Measurements from ENCODE around the gene ABCA2. TPM values are rescaled to one million over a fixed set of nuclear protein-coding genes. Genes with fewer than 3 reads are reported as not detected.

The ABCA2 gene
- total RNA-seq, 6 donors from 2014 or later = 14.7 to 49.2 (median 29.6) TPM

- Histone ChIP-seq H3K27me3 (no peaks in the 10 kb centered on the region), H3K27ac (peak overlapping the region in 2 of 4 donors; percentile 15 to 18), H3K4me3 (no peak overlapping the region), H3K36me3 (no peaks in the 10 kb centered on the region), H3K9me3 (no peaks in the 10 kb centered on the region), H3K4me1 (peaks cover 7 to 28% (median 17%) of the 10 kb centered on the region in 4 donors)
- TF ChIP-seq POLR2AphosphoS5 (IDR thresholded peaks at IDR 0.05) (no peak), CTCF (IDR thresholded peaks at IDR 0.05) (no peak)
- DNase-seq (peak in 1 of 2 donors; percentile 77), ATAC-seq (ENCODE audit: low FRiP score in 2 of 2) (peak in 1 of 2 donors; percentile 47)
- 73 to 80% methylated on average over 7 to 21 of the region's 23 CpGs for WGBS, 2 donors
These were observed 66.6 kb downstream of the ABCA2 start for GRCh38 chr9:136961279-136962065.

DNA sequence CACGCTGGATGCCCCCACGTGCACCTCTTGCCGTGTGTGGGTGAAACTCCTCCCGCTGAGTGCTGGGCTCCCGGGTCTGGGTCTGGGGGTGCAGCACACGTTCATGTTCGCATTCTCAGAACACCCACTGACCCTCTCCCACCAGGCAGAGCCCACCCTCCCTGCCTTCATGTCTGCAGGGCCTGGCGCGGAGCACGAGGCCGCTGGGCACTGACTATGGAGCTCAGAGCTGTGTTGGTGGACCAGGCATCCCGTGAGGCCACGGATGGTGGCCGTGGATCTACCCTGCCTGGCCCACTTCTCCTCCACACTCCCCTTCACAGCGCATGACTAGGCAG lies 67.1 kb downstream of the ABCA2 start:
- ATAC-seq (ENCODE audit: low FRiP score in 2 of 2) (no peak), DNase-seq (peak in 1 of 2 donors; percentile 67)
- Histone ChIP-seq H3K4me1 (peaks cover 6 to 23% (median 12%) of the 10 kb centered on the region in 4 donors), H3K9me3 (no peaks in the 10 kb centered on the region), H3K4me3 (no peak overlapping the region), H3K27me3 (no peaks in the 10 kb centered on the region), H3K27ac (peak overlapping the region in 2 of 4 donors; percentile 15 to 18), H3K36me3 (no peaks in the 10 kb centered on the region)
- TF ChIP-seq EP300 (IDR thresholded peaks at IDR 0.05) (no peak), POLR2A (IDR thresholded peaks at IDR 0.05) (no peak), CTCF (IDR thresholded peaks at IDR 0.05) (no peak), POLR2AphosphoS5 (IDR thresholded peaks at IDR 0.05) (no peak)
- WGBS, 2 donors = 86 to 90% methylated on average over 2 to 11 of the region's 15 CpGs

DNA sequence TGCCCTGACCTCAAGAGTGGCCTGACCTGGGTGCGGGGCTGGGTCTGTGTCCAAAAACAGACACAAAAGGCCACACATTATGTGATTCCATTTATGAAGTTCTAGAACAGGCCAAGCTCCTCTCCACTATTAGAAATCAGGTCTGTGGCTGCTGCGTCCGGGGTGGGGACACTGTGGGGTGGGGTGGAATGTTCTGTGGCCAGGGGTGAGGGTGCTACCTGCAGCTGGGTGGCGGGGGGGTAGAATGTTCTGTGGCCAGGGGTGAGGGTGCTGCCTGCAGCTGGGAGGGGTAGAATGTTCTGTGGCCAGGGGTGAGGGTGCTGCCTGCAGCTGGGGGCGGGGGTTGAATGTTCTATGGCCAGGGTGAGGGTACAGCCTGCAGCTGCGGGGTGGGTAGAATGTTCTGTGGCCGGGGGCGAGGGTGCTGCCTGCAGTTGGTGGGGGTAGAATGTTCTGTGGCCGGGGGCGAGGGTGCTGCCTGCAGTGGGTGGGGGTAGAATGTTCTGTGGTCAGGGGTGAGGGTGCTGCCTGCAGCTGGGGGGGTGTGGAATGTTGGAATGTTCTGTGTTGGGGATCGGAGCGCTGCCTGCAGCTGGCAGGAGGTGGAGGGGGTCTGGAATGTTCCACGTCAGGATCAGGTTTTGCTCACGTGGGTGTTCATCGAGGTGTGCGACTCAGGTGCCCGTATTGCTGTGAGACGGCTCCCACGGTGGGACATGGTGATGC lies 67.7 kb downstream of the ABCA2 start:
- DNase-seq = peak in 1 of 2 donors; percentile 44
- 72 to 74% methylated on average over 10 to 18 of the region's 19 CpGs for WGBS, 2 donors
- Histone ChIP-seq H3K27me3 (no peaks in the 10 kb centered on the region), H3K36me3 (no peaks in the 10 kb centered on the region), H3K4me3 (no peak overlapping the region), H3K27ac (peak overlapping the region in 2 of 4 donors; percentile 54), H3K4me1 (peaks cover 6 to 19% (median 12%) of the 10 kb centered on the region in 4 donors), H3K9me3 (no peaks in the 10 kb centered on the region)
- ATAC-seq (ENCODE audit: low FRiP score in 2 of 2) = no peak
- no peak for TF ChIP-seq CTCF (IDR thresholded peaks at IDR 0.05)
- no peak for TF ChIP-seq POLR2A (IDR thresholded peaks at IDR 0.05)
- TF ChIP-seq EP300 (IDR thresholded peaks at IDR 0.05) = no peak
- TF ChIP-seq POLR2AphosphoS5 (IDR thresholded peaks at IDR 0.05) = no peak

DNA sequence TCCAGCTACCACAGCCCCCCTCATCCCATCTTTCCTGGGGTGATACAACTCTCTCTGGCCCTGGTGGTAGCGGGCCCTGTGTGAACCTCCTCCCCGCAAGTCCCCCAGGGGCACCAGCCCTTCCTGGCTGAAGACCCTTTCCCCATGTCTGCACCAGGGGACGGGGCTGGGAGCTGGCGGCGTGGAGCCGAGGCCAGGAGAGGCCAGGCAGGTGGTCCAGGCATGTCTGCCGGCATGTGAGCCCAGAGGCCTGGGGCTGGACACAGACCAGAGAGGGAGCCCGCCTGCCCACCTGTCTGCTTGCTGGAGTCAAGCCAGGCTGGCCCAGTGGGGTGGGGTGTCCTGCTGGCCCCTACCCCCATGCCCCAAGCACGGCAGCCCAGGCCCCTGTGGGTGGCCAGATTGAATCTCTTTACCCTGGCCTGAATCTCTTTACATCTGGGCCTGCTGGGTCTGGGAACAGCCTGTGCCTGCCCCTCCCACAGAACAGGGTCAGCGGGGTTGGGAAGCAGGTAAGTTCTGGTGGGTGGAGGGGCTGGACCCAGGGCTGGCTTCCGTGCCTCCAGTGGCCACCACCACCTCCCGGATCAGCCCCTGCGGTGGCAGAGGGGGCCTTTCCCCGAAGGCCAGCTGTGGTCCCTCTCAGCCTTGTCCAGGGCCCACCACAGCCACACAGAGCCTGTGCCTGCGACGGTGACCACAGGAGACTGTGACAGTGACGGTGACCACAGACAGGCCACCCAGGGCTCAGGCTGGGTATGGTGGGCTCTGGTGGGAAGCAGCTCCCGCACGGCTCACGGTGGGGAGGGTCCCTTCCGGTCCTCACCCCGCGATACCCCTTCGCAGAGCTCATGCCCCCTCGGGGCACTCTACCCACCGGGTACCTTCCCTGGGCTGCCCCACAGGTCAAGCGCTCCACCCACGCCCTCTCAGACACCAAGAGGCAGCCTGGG lies 68.9 kb downstream of the ABCA2 start:
- TF ChIP-seq CTCF (IDR thresholded peaks at IDR 0.05) = no peak
- TF ChIP-seq POLR2A (IDR thresholded peaks at IDR 0.05) = no peak
- TF ChIP-seq EP300 (IDR thresholded peaks at IDR 0.05) = no peak
- TF ChIP-seq POLR2AphosphoS5 (IDR thresholded peaks at IDR 0.05) = no peak
- H3K9me3 ChIP-seq = no peaks in the 10 kb centered on the region
- H3K27me3 ChIP-seq = no peaks in the 10 kb centered on the region
- no peaks in the 10 kb centered on the region for H3K36me3 ChIP-seq
- H3K27ac ChIP-seq = peak overlapping the region in 2 of 4 donors; percentile 54
- ATAC-seq (ENCODE audit: low FRiP score in 2 of 2) = no peak
- DNase-seq = peak in 1 of 2 donors; percentile 71
- 87 to 91% methylated on average over 13 to 26 of the region's 28 CpGs for WGBS, 2 donors
- H3K4me1 ChIP-seq = peaks cover 2 to 13% (median 8%) of the 10 kb centered on the region in 4 donors
- no peak overlapping the region for H3K4me3 ChIP-seq
